Type B pancreatic cell (in vitro differentiated cells): Measurements from ENCODE around the gene HPSE2. TPM values are rescaled to one million over a fixed set of nuclear protein-coding genes. Genes with fewer than 3 reads are reported as not detected.

Source experiments
- DNase-seq: peaks from one replicate; pipeline ENCODE4 v3.0.0; 2021; ENCODE audit warnings: mixed read lengths; ENCODE audit not compliant: unreplicated experiment; ENCODE audit errors: extremely low spot score
- H3K27ac Mint-ChIP-seq: 2 replicates; pipeline ENCODE4 v1.8.0; 2021; ENCODE audit warnings: mild to moderate bottlenecking, mixed read lengths
- H3K27me3 Mint-ChIP-seq: 2 replicates; pipeline ENCODE4 v1.8.0; 2021; ENCODE audit warnings: mixed read lengths
- H3K36me3 Mint-ChIP-seq: 2 replicates; pipeline ENCODE4 v1.8.0; 2021; ENCODE audit warnings: mixed read lengths
- H3K4me1 Mint-ChIP-seq: one replicate; pipeline ENCODE4 v1.8.0; 2021; ENCODE audit warnings: mixed read lengths; ENCODE audit not compliant: unreplicated experiment
- H3K4me3 Mint-ChIP-seq: 2 replicates; pipeline ENCODE4 v1.8.0; 2021; ENCODE audit warnings: mild to moderate bottlenecking, mixed read lengths
- H3K9me3 Mint-ChIP-seq: 2 replicates; pipeline ENCODE4 v1.8.0; 2021; ENCODE audit warnings: mixed read lengths
- CTCF ChIP-seq: fragments of 200-600 bp; sonication (generic); conservative IDR thresholded peaks from 2 replicates; pipeline ENCODE4 v1.5.0; 2021; ENCODE audit warnings: antibody characterized with exemption, mild to moderate bottlenecking
- total RNA-seq: library from RNA; stranded (reverse); gene quantifications from 2 replicates; pipeline ENCODE4 v1.2.1, GENCODE V29; 2021; ENCODE audit warnings: low replicate concordance

Gene HPSE2
- total RNA-seq, 1 donor from 2014 or later: 19.8 TPM

GRCh38 chr10:98596404-98596803 lies 639.2 kb downstream of the HPSE2 start:
- Mint-ChIP-seq H3K27ac (no peak overlapping the region), H3K36me3 (peaks cover 3% of the 10 kb centered on the region), H3K9me3 (peaks cover 9% of the 10 kb centered on the region), H3K4me3 (no peak overlapping the region), H3K27me3 (peaks cover 4% of the 10 kb centered on the region), H3K4me1 (no peaks in the 10 kb centered on the region)
- DNase-seq: no peak
- no peak for TF ChIP-seq CTCF

GRCh38 chr10:98589691-98590090 lies 646.0 kb downstream of the HPSE2 start:
- H3K4me3 Mint-ChIP-seq: no peak overlapping the region
- no peak for TF ChIP-seq CTCF
- no peak overlapping the region for H3K27ac Mint-ChIP-seq
- peaks cover 4% of the 10 kb centered on the region for H3K27me3 Mint-ChIP-seq
- peaks cover 8% of the 10 kb centered on the region for H3K4me1 Mint-ChIP-seq
- H3K9me3 Mint-ChIP-seq: peaks cover 4% of the 10 kb centered on the region
- DNase-seq: no peak
- no peaks in the 10 kb centered on the region for H3K36me3 Mint-ChIP-seq

GRCh38 chr10:98589007-98589406 lies 646.6 kb downstream of the HPSE2 start:
- Mint-ChIP-seq H3K4me1 (peaks cover 8% of the 10 kb centered on the region), H3K27ac (no peak overlapping the region), H3K9me3 (no peaks in the 10 kb centered on the region), H3K4me3 (no peak overlapping the region), H3K36me3 (no peaks in the 10 kb centered on the region), H3K27me3 (peaks cover 4% of the 10 kb centered on the region)
- no peak for DNase-seq
- TF ChIP-seq CTCF: no peak

- peaks cover 8% of the 10 kb centered on the region for H3K4me1 Mint-ChIP-seq
- H3K9me3 Mint-ChIP-seq: no peaks in the 10 kb centered on the region
- TF ChIP-seq CTCF: no peak
- H3K4me3 Mint-ChIP-seq: no peak overlapping the region
- no peaks in the 10 kb centered on the region for H3K36me3 Mint-ChIP-seq
- no peak overlapping the region for H3K27ac Mint-ChIP-seq
- no peaks in the 10 kb centered on the region for H3K27me3 Mint-ChIP-seq
- no peak for DNase-seq
These were observed 648.4 kb downstream of the HPSE2 start for GRCh38 chr10:98587156-98587837.

GRCh38 chr10:98586096-98586495 lies 649.6 kb downstream of the HPSE2 start:
- no peaks in the 10 kb centered on the region for H3K9me3 Mint-ChIP-seq
- H3K4me3 Mint-ChIP-seq: no peak overlapping the region
- TF ChIP-seq CTCF: no peak
- H3K4me1 Mint-ChIP-seq: peaks cover 8% of the 10 kb centered on the region
- DNase-seq: no peak
- H3K27me3 Mint-ChIP-seq: no peaks in the 10 kb centered on the region
- H3K27ac Mint-ChIP-seq: no peak overlapping the region
- H3K36me3 Mint-ChIP-seq: no peaks in the 10 kb centered on the region
